HG03060 (cell line): ENCODE data around the gene HMCN2.

Experiments
- ATAC-seq: cut with Tn5 transposase; IDR thresholded peaks from one replicate; pipeline ENCODE4 v1.9.1; 2021; ENCODE audit warnings: low read depth, moderate number of reproducible peaks; ENCODE audit not compliant: unreplicated experiment

Gene HMCN2

DNA sequence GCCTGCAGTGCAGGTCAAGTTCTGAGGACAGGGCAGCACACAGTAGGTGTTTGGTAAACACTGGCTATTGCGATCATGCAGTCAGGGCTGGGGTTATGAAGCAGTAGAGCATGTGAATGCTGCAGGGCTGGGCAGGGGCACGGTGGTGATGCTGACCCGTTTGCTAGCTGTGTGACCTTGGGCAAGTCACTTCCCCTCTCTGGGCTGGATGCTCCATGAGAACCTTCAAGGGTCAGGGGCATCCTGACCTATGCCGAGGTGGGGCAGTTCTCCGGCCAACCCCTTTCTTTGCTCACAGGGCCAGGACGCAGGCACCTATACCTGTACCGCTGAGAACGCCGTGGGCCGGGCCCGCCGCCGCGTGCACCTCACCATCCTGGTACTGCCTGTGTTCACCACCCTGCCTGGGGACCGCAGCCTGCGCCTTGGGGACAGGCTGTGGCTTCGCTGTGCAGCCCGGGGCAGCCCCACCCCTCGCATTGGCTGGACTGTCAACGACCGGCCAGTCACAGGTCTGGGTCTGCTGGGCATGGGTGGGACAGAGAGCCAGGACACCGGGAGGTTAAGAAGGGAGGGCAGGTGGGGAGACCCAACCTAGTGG lies 140.2 kb downstream of the HMCN2 start:
- ATAC-seq: no peak

- ATAC-seq: no peak
These were observed 140.8 kb downstream of the HMCN2 start for GRCh38 chr9:130406278-130406895.

GRCh38 chr9:130407916-130408663 lies 142.5 kb downstream of the HMCN2 start:
- ATAC-seq: no peak

DNA sequence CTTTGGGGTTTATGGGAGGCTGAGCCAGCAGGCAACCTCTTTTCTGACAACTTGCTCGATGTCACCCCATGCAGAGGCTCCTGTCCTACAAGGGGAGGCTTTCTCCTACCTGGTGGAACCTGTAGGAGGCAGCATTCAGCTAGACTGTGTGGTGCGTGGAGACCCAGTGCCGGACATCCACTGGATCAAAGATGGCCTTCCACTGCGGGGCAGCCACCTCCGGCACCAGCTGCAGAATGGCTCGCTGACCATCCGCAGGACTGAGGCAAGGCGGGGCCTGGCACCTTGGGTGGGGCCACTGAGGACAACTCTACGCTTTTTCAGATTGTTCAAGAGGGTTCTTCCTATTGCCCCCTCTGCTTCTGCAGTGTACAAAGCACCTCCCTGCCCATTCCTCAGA lies 143.1 kb downstream of the HMCN2 start:
- ATAC-seq: no peak

DNA sequence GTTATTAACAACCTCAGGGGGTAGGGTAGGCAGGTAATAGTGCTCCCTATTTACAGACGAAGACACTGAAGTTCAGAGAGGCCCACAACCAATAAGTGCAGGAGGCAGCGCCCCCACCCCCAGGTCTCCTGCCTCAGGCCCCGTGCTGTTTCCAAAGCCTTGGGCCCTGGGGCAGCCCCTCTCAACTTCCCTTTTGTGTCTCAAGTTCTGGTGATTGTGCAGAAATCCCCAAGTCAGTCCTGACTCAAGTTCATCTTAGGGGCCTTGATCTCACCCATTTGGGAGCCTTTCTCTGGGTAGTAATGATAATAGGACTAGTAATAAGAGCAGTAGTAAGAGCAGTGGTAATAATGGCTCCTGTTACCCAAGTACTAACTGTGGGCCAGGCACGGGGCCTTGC lies 143.7 kb downstream of the HMCN2 start:
- ATAC-seq: no peak

- ATAC-seq: no peak
These were observed 144.9 kb downstream of the HMCN2 start for GRCh38 chr9:130410443-130410842.

DNA sequence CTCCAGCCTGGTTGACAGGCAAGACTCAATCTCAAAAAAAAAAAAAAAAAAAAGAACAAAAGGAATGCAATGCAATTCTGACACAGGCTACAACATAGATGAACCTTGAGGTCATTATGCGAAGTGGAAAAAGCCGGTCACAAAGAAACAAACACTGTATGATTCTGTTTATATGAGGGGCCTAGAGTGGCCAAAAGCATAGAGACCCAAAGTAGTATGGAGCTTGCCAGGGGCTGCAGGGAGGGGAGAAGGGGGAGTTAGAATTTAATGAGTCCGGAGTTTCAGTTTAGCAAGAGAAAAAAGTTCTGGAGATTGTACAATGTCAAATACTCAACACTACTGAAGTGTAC lies 146.0 kb downstream of the HMCN2 start:
- no peak for ATAC-seq

- ATAC-seq: no peak
These were observed 148.6 kb downstream of the HMCN2 start for GRCh38 chr9:130414081-130414731.

GRCh38 chr9:130414910-130415746 lies 149.6 kb downstream of the HMCN2 start:
- ATAC-seq: no peak

DNA sequence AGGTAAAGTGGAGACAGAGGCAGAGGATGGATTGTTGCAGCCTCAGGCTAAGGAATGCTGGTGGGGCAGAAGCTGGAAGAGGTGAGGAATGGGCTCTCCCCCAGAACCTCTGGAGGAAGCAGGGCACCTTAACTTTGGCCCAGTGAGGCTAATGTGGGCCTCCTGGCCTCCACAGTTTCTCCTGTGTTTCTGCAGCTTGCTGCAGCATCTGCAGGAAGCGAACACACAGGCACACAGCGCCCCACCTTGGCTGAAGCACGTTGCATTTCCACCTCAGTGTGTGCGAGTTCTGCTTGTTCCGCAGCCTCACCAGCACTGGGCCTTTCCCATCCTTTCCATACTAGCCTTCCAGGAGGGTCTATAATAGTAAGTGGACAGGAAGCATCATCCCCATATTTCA lies 152.0 kb downstream of the HMCN2 start:
- no peak for ATAC-seq

DNA sequence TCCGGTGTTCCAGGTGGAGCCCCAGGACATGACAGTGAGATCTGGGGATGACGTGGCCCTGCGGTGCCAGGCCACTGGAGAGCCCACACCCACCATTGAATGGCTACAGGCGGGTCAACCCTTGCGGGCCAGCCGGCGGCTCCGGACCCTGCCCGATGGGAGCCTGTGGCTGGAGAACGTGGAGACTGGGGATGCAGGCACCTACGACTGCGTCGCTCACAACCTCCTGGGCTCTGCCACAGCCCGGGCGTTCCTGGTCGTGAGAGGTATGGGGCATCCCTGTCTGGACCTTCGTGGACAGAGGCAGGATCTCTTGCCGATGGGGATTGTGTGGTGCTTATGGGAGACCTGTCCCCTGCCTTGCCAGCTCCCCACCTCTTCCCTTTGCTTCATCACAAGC lies 153.2 kb downstream of the HMCN2 start:
- ATAC-seq: no peak

- ATAC-seq: no peak
These were observed 154.0 kb downstream of the HMCN2 start for GRCh38 chr9:130419521-130420035.

DNA sequence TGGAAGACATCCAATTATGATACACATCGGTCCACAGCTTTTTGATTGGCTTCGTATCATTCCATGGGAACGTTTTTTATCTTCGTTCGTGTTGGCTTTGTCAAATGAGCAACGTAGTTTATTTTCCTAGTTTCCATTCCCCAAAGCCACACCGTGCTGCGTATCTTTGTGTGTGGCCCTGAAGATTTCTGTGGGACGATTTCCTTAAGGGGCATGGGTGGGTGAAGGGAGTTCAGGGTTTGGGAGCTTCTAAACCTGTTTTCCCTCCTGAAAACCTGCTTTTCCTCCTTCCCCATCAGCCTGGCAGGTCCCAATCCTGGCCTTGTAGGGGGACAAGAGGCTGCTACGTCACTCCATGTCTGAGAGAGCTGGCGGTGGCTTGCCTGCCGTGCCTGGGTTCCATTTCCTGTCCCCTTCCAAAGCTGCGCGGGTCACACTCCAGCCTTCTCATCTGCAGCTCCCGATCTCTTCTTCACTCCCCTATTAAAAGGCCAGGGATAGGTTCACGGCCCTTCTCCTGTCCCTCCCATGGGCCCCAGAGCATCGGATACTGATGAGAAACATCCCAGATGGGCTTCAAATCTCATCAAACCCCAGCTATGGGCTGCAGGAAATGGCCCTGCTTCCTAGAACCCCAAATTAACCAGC lies 155.7 kb downstream of the HMCN2 start:
- no peak for ATAC-seq

DNA sequence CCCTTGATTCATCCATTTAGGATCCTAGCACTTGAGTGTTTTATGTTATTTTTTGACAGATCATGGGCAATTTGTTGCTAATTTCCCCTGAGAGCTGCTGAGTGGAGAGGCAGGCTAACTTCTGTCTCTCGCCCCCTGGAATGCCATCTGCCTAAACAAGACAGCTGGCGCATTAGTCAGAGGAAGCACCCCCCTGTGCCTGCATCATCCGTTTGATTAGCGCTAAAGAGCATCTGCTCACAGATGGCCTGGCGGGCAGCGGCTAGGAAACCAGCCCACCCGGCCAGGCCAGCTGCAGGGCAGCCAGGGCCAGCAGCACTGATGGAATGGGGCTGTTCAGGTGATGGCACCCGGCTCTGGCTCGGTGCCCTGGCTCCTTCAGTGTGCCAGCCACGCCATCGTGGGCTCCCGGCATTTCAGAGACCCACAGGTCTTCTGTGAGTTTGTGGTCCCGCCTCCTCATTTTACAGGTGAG lies 156.3 kb downstream of the HMCN2 start:
- no peak for ATAC-seq

DNA sequence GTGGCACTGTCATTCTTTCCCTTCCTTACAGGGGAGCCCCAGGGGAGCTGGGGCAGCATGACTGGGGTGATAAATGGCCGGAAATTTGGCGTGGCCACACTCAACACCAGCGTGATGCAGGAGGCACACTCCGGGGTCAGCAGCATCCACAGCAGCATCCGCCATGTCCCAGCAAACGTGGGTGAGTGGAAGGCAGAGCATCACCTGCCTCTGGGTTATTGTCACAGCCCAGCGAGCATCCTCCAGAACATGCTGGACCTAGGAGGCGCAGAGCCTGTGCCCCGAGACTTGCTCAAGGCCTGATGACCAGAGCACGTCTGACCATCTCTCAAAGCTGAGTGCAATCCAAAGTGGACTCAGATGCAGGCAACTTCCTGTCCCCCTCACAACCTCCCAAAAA lies 157.0 kb downstream of the HMCN2 start:
- ATAC-seq: no peak

- no peak for ATAC-seq
These were observed 157.7 kb downstream of the HMCN2 start for GRCh38 chr9:130423272-130423671.

- ATAC-seq: no peak
These were observed 159.3 kb downstream of the HMCN2 start for GRCh38 chr9:130424595-130425454.

DNA sequence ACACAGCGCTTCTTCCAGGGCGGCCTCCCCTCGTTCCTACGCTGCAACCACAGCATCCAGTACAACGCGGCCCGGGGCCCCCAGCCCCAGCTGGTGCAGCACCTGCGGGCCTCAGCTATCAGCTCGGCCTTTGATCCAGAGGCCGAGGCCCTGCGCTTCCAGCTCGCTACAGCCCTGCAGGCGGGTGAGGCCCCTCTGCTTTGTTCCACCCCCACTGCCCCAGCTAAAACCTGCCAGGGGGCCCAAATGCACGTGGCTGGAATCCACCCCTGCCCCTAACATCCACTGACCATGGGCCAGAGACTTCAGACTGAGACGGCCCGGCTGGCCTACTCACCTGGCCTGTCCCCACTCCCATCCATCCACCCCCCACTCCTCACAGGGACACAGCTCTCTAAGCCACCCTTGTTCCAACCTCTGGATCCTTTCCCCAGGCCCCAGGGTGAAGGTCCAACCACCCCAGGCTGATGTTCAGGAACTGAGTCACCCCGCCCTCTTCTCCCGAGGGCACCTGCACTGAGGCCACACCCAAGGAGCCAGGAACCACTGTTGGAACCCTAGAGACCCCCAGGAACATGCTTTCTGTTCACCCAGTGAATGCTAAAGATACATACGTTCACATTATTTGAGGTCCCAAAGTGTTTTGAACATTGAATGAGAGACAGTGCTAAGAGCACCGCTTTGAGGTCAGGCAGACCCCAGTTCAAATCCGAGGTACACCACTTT lies 160.3 kb downstream of the HMCN2 start:
- ATAC-seq: no peak
